Measurements from ENCODE around the gene WDR70.

DNA sequence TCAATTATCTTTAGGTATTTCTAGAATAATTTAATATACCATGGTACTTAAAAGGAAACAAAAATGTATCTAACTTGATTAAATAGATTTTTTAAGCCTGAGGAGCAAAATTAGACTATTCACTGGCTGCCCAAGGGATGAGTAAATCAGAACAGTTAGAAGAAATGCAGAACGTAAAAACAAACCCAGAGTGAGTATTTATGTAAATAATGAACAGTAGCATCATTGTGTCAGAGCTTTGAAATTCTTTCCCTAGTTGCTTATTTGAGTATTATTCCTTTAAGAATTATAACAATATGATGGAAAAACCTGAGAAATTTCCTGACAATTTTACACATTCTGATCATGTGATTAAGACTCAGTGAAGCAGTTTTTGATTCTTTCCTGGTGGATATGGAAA is 259.8 kb downstream of the WDR70 start:
- TF ChIP-seq, protein P1, sequence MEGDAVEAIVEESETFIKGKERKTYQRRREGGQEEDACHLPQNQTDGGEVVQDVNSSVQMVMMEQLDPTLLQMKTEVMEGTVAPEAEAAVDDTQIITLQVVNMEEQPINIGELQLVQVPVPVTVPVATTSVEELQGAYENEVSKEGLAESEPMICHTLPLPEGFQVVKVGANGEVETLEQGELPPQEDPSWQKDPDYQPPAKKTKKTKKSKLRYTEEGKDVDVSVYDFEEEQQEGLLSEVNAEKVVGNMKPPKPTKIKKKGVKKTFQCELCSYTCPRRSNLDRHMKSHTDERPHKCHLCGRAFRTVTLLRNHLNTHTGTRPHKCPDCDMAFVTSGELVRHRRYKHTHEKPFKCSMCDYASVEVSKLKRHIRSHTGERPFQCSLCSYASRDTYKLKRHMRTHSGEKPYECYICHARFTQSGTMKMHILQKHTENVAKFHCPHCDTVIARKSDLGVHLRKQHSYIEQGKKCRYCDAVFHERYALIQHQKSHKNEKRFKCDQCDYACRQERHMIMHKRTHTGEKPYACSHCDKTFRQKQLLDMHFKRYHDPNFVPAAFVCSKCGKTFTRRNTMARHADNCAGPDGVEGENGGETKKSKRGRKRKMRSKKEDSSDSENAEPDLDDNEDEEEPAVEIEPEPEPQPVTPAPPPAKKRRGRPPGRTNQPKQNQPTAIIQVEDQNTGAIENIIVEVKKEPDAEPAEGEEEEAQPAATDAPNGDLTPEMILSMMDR (conservative IDR thresholded peaks at IDR 0.05; ENCODE audit: low read length) = no peak
- no peak for TF ChIP-seq EZH2phosphoT487 (IDR thresholded peaks at IDR 0.05; ENCODE audit: borderline replicate concordance)

All from Loucy (cell line).